ENCODE results near the gene MAST1.
A peak's percentile ranks its signal among the peaks of the same experiment; 100 is the strongest.

- TF ChIP-seq, protein P1, sequence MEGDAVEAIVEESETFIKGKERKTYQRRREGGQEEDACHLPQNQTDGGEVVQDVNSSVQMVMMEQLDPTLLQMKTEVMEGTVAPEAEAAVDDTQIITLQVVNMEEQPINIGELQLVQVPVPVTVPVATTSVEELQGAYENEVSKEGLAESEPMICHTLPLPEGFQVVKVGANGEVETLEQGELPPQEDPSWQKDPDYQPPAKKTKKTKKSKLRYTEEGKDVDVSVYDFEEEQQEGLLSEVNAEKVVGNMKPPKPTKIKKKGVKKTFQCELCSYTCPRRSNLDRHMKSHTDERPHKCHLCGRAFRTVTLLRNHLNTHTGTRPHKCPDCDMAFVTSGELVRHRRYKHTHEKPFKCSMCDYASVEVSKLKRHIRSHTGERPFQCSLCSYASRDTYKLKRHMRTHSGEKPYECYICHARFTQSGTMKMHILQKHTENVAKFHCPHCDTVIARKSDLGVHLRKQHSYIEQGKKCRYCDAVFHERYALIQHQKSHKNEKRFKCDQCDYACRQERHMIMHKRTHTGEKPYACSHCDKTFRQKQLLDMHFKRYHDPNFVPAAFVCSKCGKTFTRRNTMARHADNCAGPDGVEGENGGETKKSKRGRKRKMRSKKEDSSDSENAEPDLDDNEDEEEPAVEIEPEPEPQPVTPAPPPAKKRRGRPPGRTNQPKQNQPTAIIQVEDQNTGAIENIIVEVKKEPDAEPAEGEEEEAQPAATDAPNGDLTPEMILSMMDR (IDR thresholded peaks at IDR 0.05 in 4 of 5, conservative IDR thresholded peaks at IDR 0.05 in 1 of 5), result peak; percentile 93 to 98 (median 97)
- TF ChIP-seq POLR2A (IDR thresholded peaks at IDR 0.05), result no peak
Observed at GRCh38 chr19:12796146-12797071, 41.9 kb upstream of the MAST1 start.
